Ovary (tissue), 9 donors: ENCODE data around the gene REG3A. TPM values are rescaled to one million over a fixed set of nuclear protein-coding genes. Genes with fewer than 3 reads are reported as not detected.

ENCODE experiments used
- DNase-seq, 5 donors: peaks; one replicate each; pipeline ENCODE4 v3.0.0-alpha.2; 2019 to 2020
- H3K27ac ChIP-seq, 2 donors: fragments of 200-600 bp; one replicate each; pipeline versions ENCODE4 v1.5.1 to v1.8.0; 2019 to 2022
- H3K27me3 ChIP-seq: fragments of 200-600 bp; one replicate; pipeline ENCODE4 v1.8.0; 2022
- H3K36me3 ChIP-seq: fragments of 200-600 bp; sonication (generic); one replicate; pipeline ENCODE4 v1.5.1; 2019
- H3K4me1 ChIP-seq: one replicate; pipeline ENCODE4 v1.8.1; 2013; ENCODE audit warnings: mild to moderate bottlenecking, moderate library complexity; ENCODE audit not compliant: insufficient read depth
- H3K4me3 ChIP-seq: fragments of 200-600 bp; sonication (generic); one replicate; pipeline ENCODE4 v1.5.1; 2017
- H3K9me3 ChIP-seq, 2 donors: fragments of 200-600 bp in 1 of 2; sonication (generic) in 1 of 2; one replicate each; pipeline versions ENCODE4 v1.5.1 to v1.8.1; 2013 to 2019; ENCODE audit warnings: mild to moderate bottlenecking in 1 of 2, moderate library complexity in 1 of 2
- CTCF ChIP-seq, 3 donors: fragments of 450-650 bp in 2 of 3; fragments of 200-600 bp in 1 of 3; IDR thresholded peaks; one replicate each; pipeline versions ENCODE4 v1.5.1 to v1.8.0; 2016 to 2022; ENCODE audit warnings: antibody characterized with exemption in 3 of 3, mild to moderate bottlenecking in 1 of 3
- EP300 ChIP-seq: sonication (generic); formaldehyde crosslinking; IDR thresholded peaks from one replicate; pipeline ENCODE4 v1.6.1; 2017; ENCODE audit warnings: antibody characterized with exemption
- POLR2A ChIP-seq: fragments of 450-650 bp; IDR thresholded peaks from one replicate; pipeline ENCODE4 v1.6.1; 2017; ENCODE audit warnings: antibody characterized with exemption, mild to moderate bottlenecking, moderate library complexity
- WGBS, 3 donors: extraction: QIAGEN DNeasy Blood & Tissue Kit in 1 of 3; methylation state at CpG; one replicate each; pipeline versions ENCODE4 v1.1.5 to v1.1.7; 2013 to 2017; 5-methylcytosine and 5-hydroxymethylcytosine counted together
- intact Hi-C, 4 donors: fragments of 100-400 bp; cut with DNase I; formaldehyde crosslinking; loops; one replicate each; pipeline versions ENCODE4 v1.11.0 to v1.15.1; 2022 to 2023
- polyA plus RNA-seq, 2 donors: library from polyadenylated mRNA; stranded (reverse); fragments of 200-250 nt in 1 of 2; fragments of 350-450 nt in 1 of 2; fragmentation: Illumina TruSeq in 1 of 2; extraction: RNeasy Lipid Tissue Mini Kit (QIAGEN cat#74804) in 1 of 2; gene quantifications; one replicate each; pipeline ENCODE4 v1.2.3, GENCODE V29; 2013 to 2014
- total RNA-seq, 7 donors: library from RNA; depleted of rRNA in 2 of 7; stranded (reverse); fragments of >200 nt in 2 of 7; fragmentation: NEBNext Ultra II Directional in 3 of 7; extraction: Animal tissue kit (Norgen Biotek cat#: 25700) in 3 of 7; gene quantifications; one replicate each; pipeline versions ENCODE4 v1.1.0 to v1.2.4, GENCODE V29; 2016 to 2023
- donor health status: DM: no; HTN: no; CAD: no; lungs with moderate emphysema.
- donor health status: DM: no; HTN: no; CAD: no.
- donor health status: Bipolar disorder and iron deficiency.
- donor health status: DM: yes; HTN: yes; CAD: no.
- donor health status: DM: no; HTN: no; CAD: no.
- donor health status: DM: yes; HTN: yes; CAD: no.

Gene REG3A
- total and polyA plus RNA-seq, 9 donors: 0.41 TPM; not detected in 8

- H3K4me1 ChIP-seq: no peaks in the 10 kb centered on the region
- DNase-seq: no peak
- 85 to 93% (median 90%) methylated on average over 2 of the region's 2 CpGs for WGBS, 3 donors
- H3K27me3 ChIP-seq: no peaks in the 10 kb centered on the region
- H3K4me3 ChIP-seq: no peak overlapping the region
- TF ChIP-seq CTCF (IDR thresholded peaks at IDR 0.05) (no peak), EP300 (no peak), POLR2A (no peak)
- H3K36me3 ChIP-seq: no peaks in the 10 kb centered on the region
- intact Hi-C loops: no loop called here
- no peak overlapping the region for H3K27ac ChIP-seq
- H3K9me3 ChIP-seq: no peaks in the 10 kb centered on the region
Observed at GRCh38 chr2:79181617-79182016, 22.1 kb upstream of the REG3A start.

DNA sequence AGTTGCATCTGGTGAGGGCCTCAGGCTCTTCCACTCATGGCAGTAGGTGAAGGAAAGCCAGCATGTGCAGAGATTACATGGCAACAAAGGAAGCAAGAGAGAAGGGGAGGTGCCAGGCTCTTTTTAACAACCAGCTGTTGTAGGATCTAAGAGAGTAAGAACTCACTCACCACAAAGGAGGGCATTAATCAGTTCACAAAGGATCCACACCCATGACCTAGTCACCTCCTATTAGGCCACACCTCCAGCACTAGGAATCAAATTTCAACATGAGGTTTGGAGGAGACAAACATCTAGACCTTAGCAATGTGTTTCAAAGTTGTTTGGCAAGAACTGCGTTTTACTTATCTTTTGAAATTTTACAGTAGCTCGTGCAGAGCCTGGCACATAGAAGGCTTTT lies 20.5 kb upstream of the REG3A start:
- Histone ChIP-seq H3K4me1 (no peaks in the 10 kb centered on the region), H3K36me3 (no peaks in the 10 kb centered on the region), H3K4me3 (no peak overlapping the region), H3K27me3 (no peaks in the 10 kb centered on the region), H3K9me3 (no peaks in the 10 kb centered on the region), H3K27ac (no peak overlapping the region)
- intact Hi-C loops: no loop called here
- 51 to 73% (median 53%) methylated on average over 2 of the region's 2 CpGs for WGBS, 3 donors
- TF ChIP-seq CTCF (IDR thresholded peaks at IDR 0.05): no peak
- TF ChIP-seq EP300: no peak
- TF ChIP-seq POLR2A: no peak
- no peak for DNase-seq

GRCh38 chr2:79179036-79179435 lies 19.5 kb upstream of the REG3A start:
- no peak for TF ChIP-seq POLR2A
- TF ChIP-seq CTCF (IDR thresholded peaks at IDR 0.05): no peak
- no peak for TF ChIP-seq EP300
- WGBS, 3 donors: 56 to 71% (median 64%) methylated on average over 4 of the region's 4 CpGs

GRCh38 chr2:79178076-79178674 lies 18.6 kb upstream of the REG3A start:
- no peak for TF ChIP-seq EP300
- TF ChIP-seq CTCF (IDR thresholded peaks at IDR 0.05): no peak
- TF ChIP-seq POLR2A: no peak
- no peak overlapping the region for H3K4me3 ChIP-seq
- 23 to 39% (median 28%) methylated on average over 6 of the region's 6 CpGs for WGBS, 3 donors
- H3K9me3 ChIP-seq: no peaks in the 10 kb centered on the region
- intact Hi-C loops: no loop called here
- no peaks in the 10 kb centered on the region for H3K4me1 ChIP-seq
- no peak for DNase-seq
- H3K27ac ChIP-seq: no peak overlapping the region
- no peaks in the 10 kb centered on the region for H3K27me3 ChIP-seq
- no peaks in the 10 kb centered on the region for H3K36me3 ChIP-seq

More at GRCh38 chr2:79179036-79179435, 19.5 kb upstream of the REG3A start:
- no peak overlapping the region for H3K4me3 ChIP-seq
- no peaks in the 10 kb centered on the region for H3K4me1 ChIP-seq
- intact Hi-C loops: no loop called here
- H3K9me3 ChIP-seq: no peaks in the 10 kb centered on the region
- DNase-seq: no peak
- no peak overlapping the region for H3K27ac ChIP-seq
- no peaks in the 10 kb centered on the region for H3K36me3 ChIP-seq
- H3K27me3 ChIP-seq: no peaks in the 10 kb centered on the region
